Hematopoietic multipotent progenitor cell treated with erythropoietin and hydrocortisone succinate and interleukin-3 and kit ligand, for 4 days (in vitro differentiated cells): ENCODE measurements around the gene EXOSC1.
A peak's percentile ranks its signal among the peaks of the same experiment; 100 is the strongest.
"Not testable (repeated sequence)": the region's sequence is repeated elsewhere in the genome, so short reads cannot be mapped to it uniquely, and the experiment has no call there.

Source experiments
- DNase-seq: peaks from one replicate; pipeline ENCODE4 v3.0.0-alpha.2; 2015

Gene EXOSC1

GRCh38 chr10:97445722-97446639 is at the start of gene EXOSC1, which contains the start of gene ZDHHC16:
EXOSC1 (minus strand) TSS chr10:97446006; CDS start chr10:97445985, 21 bp downstream.
ZDHHC16 (plus strand) TSS chr10:97446175; CDS start chr10:97451676, 5,501 bp downstream.
- peak; percentile 98 for DNase-seq

GRCh38 chr10:97494863-97495506 is 49.2 kb upstream of the EXOSC1 start:
- DNase-seq: no peak

GRCh38 chr10:97494151-97494550 is 48.3 kb upstream of the EXOSC1 start:
- no peak for DNase-seq

GRCh38 chr10:97490592-97490991 is 44.8 kb upstream of the EXOSC1 start:
- no peak for DNase-seq

DNA sequence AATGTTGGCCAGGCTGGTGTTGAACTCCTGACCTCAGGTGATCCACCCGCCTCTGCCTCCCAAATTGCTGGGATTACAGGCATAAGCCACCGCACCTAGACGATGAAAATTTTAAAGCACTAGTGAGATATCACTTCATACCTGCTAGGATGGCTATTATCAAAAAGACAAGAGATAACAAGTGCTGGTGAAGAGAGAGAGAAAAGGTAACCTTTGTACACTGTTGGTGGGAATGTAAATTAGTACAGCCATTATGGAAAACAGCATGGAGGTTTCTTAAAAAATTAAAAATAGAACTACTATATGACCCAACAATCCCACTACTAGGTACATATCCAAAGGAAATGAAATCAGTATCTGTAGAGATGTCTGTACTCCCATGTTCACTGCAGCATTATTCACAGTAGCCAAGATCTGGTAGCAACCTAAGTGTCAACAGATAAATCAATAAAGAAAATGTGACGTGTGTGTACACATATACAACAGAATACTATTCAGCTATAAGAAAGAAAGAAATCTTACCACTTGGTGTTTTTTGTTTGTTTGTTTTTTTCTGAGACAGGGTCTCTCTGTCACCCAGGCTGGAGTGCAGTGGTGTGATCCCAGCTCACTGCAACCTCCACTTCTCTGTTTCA is 40.0 kb upstream of the EXOSC1 start:
- no peak for DNase-seq

DNA sequence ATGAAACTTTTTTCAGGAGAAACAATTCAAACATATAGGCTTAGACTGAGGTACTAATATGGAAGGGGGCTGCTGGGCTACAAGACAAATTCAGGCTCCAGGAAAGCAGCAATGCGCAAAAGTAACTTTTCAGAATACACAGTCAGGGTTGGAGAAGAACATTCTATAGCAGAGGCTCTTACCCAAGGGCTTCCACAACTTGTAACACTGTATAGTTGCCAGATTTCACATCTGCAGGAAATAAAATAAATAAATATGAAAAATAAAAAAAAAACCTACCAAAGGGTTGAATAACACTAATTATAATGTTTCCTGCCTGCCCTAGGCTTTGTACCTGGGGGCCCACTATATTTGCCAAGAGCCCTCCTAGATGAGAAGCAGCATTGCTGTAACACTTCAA is 38.1 kb upstream of the EXOSC1 start:
- no peak for DNase-seq

DNA sequence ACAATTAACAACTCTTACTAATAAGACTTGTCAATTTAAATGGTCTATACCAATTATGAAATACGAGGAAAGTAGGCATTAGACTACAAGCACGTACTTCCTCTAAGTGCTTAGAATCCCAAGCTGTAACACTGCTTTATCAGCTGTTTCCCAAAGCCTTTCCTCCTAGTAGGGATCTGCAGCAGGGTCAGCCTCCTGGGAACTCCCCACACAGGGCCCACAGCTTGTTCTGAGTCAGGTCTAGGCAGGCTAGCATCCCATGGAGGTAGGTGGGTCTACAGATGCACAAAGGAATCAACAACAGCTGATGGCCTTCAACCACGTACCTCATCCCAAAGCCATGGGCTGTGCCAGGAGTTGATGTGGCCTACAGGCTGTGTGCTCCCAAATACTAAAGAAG is 37.7 kb upstream of the EXOSC1 start:
- no peak for DNase-seq

DNA sequence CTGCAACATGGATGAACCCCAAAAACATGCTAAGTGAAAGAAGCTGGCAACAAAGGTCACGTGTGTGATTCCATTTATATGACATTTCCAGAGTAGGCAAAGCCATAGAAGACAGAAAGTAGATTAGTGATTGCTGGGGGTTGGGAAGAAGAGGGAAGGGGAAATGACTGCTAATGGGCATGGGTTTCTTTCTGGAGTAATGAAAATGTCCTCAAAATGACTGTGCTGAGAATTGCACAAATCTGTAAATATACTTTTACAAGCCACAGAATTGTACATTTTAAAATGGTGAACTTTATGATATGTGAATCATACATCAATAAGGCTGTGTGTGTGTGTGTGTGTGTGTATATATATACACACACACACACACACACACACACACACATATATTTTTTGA is 36.6 kb upstream of the EXOSC1 start:
- DNase-seq: no peak

- DNase-seq: no peak
Measured at GRCh38 chr10:97481071-97481470, 35.3 kb upstream of the EXOSC1 start.

GRCh38 chr10:97479939-97480338 is 34.1 kb upstream of the EXOSC1 start:
- peak; percentile 52 for DNase-seq

- DNase-seq: not testable (repeated sequence)
Measured at GRCh38 chr10:97479410-97479809, 33.6 kb upstream of the EXOSC1 start.

DNA sequence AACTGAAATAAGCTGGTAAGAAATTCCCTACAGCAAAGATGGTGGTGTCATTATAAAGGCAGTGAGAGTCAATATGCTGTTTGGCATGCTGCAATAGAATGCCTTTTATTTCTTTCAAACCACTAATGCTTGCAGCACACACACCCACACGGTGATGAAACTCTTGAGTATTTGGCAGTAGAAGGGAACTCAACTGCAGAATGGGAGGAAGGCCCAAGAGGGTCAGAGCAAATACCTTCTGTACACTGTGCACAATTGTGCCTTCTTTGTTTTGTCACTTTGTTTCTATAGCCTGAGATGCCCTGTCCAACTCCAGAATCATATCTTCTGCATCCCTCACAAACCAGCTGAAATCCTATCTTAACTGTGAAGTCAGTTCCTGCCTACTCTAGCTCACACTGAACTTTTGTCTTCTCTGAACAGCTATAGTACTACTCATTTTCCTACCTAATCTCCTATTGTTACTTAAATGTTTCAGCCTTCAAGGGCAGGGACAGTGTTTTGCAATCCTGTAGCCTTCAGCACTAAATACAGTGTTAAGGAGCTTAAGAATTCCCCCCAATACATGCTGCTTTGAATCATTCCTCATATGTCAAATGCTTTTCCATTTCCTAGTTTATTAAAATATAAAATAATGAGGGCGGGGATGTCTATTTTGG is 30.3 kb upstream of the EXOSC1 start:
- peak; percentile 33 for DNase-seq

DNA sequence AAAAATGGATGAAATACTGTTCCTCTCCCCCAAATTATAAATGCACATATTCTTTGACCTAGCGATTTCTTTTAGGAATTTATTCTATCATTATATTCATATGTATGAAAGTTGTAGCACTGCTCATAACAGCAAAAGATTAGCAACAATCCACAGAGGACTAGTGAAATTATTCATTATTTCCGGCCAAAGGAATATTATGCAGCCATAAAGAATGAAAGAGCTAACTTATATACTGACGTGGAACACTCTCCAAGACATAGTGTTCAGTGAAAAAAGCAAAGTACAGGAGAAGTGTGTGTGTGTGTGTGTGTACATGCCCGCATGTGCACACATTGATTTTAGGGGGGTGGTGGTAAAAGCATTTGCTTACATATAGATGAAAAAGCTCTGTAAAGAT is 29.1 kb upstream of the EXOSC1 start:
- DNase-seq: no peak

DNA sequence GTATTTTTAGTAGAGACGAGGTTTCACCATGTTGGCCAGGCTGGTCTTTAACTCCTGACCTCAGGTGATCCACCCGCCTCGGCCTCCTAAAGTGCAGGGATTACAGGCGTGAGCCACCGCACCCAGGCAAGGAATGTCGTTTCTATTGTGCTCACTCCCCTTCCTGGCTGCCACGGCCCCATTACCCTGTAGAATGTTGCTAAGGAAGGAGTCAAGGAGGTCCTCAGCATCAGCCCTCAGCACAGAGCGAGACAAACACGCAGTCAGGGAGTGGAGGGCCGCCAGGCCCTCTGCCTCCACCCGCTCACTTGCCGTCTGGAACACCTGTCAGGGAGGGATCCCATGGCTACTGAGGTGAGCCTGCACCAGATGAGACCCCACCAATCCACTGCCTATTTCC is 23.0 kb upstream of the EXOSC1 start:
- DNase-seq: not testable (repeated sequence)

- DNase-seq: no peak
Measured at GRCh38 chr10:97468162-97468561, 22.4 kb upstream of the EXOSC1 start.

GRCh38 chr10:97466755-97467154 is 20.9 kb upstream of the EXOSC1 start:
- no peak for DNase-seq

- DNase-seq: no peak
Measured at GRCh38 chr10:97465982-97466381, 20.2 kb upstream of the EXOSC1 start.

GRCh38 chr10:97464226-97464625 is 18.4 kb upstream of the EXOSC1 start:
- DNase-seq: no peak

DNA sequence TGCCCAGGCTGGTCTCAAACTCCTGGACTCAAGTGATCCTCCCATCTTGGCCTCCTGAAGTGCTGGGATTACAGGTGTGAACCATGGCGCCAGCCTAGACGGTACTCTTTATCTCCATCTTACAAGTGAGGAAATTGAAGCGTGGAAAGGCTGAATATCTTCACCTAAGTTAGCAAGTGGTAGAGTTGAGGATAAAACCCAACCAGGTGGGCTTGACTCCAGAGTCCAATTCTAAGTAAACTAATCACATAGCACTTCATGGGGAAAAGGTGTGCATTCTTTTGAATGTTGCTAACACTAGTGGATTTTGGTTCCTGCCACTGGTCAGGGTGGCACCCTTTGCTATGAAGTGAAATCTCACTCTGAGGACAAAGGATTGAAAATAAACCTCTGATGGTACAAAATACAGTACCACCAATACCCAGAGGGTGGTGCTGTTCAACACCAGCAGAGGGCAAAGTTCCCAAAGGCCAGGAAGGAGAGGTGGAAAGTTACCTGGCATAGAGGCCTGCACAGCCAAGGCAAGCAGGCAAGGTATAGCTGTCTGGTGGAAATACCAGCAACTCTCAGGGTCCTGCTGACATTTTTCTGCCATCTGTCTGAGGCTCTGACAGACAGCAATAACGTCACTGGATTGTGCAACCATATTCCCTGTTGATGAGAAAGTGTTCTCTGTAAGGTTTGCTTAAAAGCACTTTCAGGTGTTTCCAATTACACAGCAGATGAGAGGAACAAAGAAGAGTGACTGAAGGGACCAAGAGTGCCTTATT is 17.7 kb upstream of the EXOSC1 start:
- DNase-seq: peak; percentile 69

GRCh38 chr10:97462309-97462708 is 16.5 kb upstream of the EXOSC1 start:
- DNase-seq: no peak

DNA sequence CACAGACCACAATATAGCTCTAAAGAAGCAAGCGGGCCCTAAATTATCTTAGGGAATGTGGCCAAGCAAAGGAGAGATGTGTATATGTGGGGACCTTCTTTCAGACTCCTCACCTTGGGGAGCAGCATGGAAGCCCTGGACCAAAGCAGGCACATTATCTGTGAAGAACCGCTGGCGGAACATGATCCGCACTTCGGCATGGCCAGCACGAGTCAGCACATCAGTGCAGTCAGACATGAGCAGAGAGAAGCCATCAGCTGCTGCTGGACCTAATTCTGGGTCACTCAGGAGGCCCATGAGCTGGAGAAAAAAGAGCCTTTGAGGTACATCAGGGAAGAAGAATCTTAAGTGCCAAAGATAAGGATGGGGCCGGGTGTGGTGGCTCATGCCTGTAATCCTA is 14.1 kb upstream of the EXOSC1 start:
- DNase-seq: no peak

GRCh38 chr10:97459111-97459510 is 13.3 kb upstream of the EXOSC1 start:
- DNase-seq: no peak
